CD14-positive monocyte (primary cell): Measurements from ENCODE around the gene KRTAP10-3. TPM values are rescaled to one million over a fixed set of nuclear protein-coding genes. Genes with fewer than 3 reads are reported as not detected.

Experiments
- DNase-seq, 3 donors: peaks; one replicate each; pipeline ENCODE4 v3.0.0-alpha.2; 2011 to 2022
- H2AFZ ChIP-seq: 2 replicates; pipeline ENCODE4 v1.6.0; 2012; ENCODE audit warnings: mild to moderate bottlenecking, low read depth, low read length, inconsistent platforms; ENCODE audit not compliant: insufficient read depth, poor library complexity, severe bottlenecking
- H3K27ac ChIP-seq, 2 donors: 1 replicate in 1 of 2; 2 replicates in 1 of 2; pipeline ENCODE4 v1.5.1; 2012 to 2013; ENCODE audit warnings: low read length in 2 of 2, control low read depth in 1 of 2, inconsistent platforms in 1 of 2, low read depth in 1 of 2, mild to moderate bottlenecking in 1 of 2
- H3K27me3 ChIP-seq, 2 donors: one replicate each; pipeline versions ENCODE4 v1.6.0 to v1.6.1; 2011 to 2013; ENCODE audit warnings: low read length in 2 of 2; ENCODE audit not compliant: control insufficient read depth in 2 of 2, insufficient read depth in 2 of 2
- H3K36me3 ChIP-seq, 2 donors: replicated peaks in 1 of 2; 1 replicate in 1 of 2; 2 replicates in 1 of 2; pipeline versions ENCODE4 v1.5.1 to v1.6.1; 2012 to 2013; ENCODE audit warnings: low read length in 2 of 2, control low read depth in 1 of 2, inconsistent platforms in 1 of 2, mild to moderate bottlenecking in 1 of 2; ENCODE audit not compliant: insufficient read depth in 2 of 2, control insufficient read depth in 1 of 2
- H3K4me1 ChIP-seq, 2 donors: 1 replicate in 1 of 2; 2 replicates in 1 of 2; pipeline versions ENCODE4 v1.5.1 to v1.6.1; 2012 to 2013; ENCODE audit warnings: low read length in 2 of 2, control low read depth in 1 of 2, inconsistent platforms in 1 of 2, mild to moderate bottlenecking in 1 of 2, moderate library complexity in 1 of 2; ENCODE audit not compliant: insufficient read depth in 2 of 2, control insufficient read depth in 1 of 2
- H3K4me2 ChIP-seq: replicated peaks from 2 replicates; pipeline ENCODE3; 2012; ENCODE audit warnings: low read length, moderate library complexity, mild to moderate bottlenecking; ENCODE audit not compliant: poor library complexity, severe bottlenecking; ENCODE audit errors: extremely low read depth
- H3K4me3 ChIP-seq, 3 experiments: fragments of 200-600 bp in 1 of 3; sonication (generic) in 1 of 3; replicated peaks in 1 of 3; 1 replicate in 2 of 3; 2 replicates in 1 of 3; pipeline ENCODE4 v1.5.1; 2011 to 2013; ENCODE audit warnings: low read length in 3 of 3, mild to moderate bottlenecking in 3 of 3, control low read depth in 2 of 3, low read depth in 2 of 3, inconsistent platforms in 1 of 3, moderate library complexity in 1 of 3
- H3K79me2 ChIP-seq: 2 replicates; pipeline ENCODE4 v1.6.0; 2012; ENCODE audit warnings: mild to moderate bottlenecking, control low read depth, inconsistent platforms, low read length, moderate library complexity; ENCODE audit not compliant: insufficient read depth
- H3K9ac ChIP-seq: 2 replicates; pipeline ENCODE4 v1.6.0; 2017; ENCODE audit warnings: low read length, mild to moderate bottlenecking; ENCODE audit not compliant: insufficient read depth, poor library complexity, severe bottlenecking
- H3K9me3 ChIP-seq, 2 donors: replicated peaks in 1 of 2; 1 replicate in 1 of 2; 2 replicates in 1 of 2; pipeline versions ENCODE4 v1.5.1 to v1.6.1; 2012 to 2013; ENCODE audit warnings: low read length in 2 of 2, control low read depth in 1 of 2; ENCODE audit not compliant: control insufficient read depth in 1 of 2, insufficient read depth in 1 of 2
- H4K20me1 ChIP-seq: 2 replicates; pipeline ENCODE4 v1.6.0; 2012; ENCODE audit warnings: mild to moderate bottlenecking, low read length, control low read depth, moderate library complexity; ENCODE audit not compliant: insufficient read depth
- H3K27ac Mint-ChIP-seq, 7 donors: one replicate each; pipeline ENCODE4 v1.8.0; 2020; ENCODE audit warnings: mild to moderate bottlenecking in 7 of 7, mixed read lengths in 7 of 7, moderate library complexity in 6 of 7, inconsistent platforms in 2 of 7
- H3K27me3 Mint-ChIP-seq, 3 donors: one replicate each; pipeline ENCODE4 v1.8.0; 2021 to 2022; ENCODE audit warnings: low read depth in 3 of 3, mild to moderate bottlenecking in 3 of 3, mixed read lengths in 3 of 3, moderate library complexity in 3 of 3, inconsistent platforms in 1 of 3
- H3K36me3 Mint-ChIP-seq, 2 donors: one replicate each; pipeline ENCODE4 v1.8.0; 2020; ENCODE audit warnings: mixed read lengths in 2 of 2, inconsistent platforms in 1 of 2, mild to moderate bottlenecking in 1 of 2
- H3K4me1 Mint-ChIP-seq: one replicate; pipeline ENCODE4 v1.8.0; 2020; ENCODE audit warnings: mild to moderate bottlenecking, mixed read lengths
- H3K4me3 Mint-ChIP-seq, 2 donors: one replicate each; pipeline ENCODE4 v1.8.0; 2020; ENCODE audit warnings: mild to moderate bottlenecking in 2 of 2, mixed read lengths in 2 of 2, moderate library complexity in 1 of 2
- H3K9me3 Mint-ChIP-seq, 7 donors: one replicate each; pipeline ENCODE4 v1.8.0; 2020 to 2022; ENCODE audit warnings: mixed read lengths in 7 of 7, mild to moderate bottlenecking in 6 of 7, moderate library complexity in 6 of 7, inconsistent platforms in 2 of 7
- CTCF ChIP-seq: fragments of 200-600 bp; IDR thresholded peaks from one replicate; pipeline ENCODE4 v1.8.0; 2022; ENCODE audit warnings: antibody characterized with exemption, mild to moderate bottlenecking
- WGBS: methylation state at CpG from one replicate; pipeline ENCODE4 v1.1.5; 2013; ENCODE audit warnings: missing lambda C conversion rate; ENCODE audit not compliant: insufficient coverage; 5-methylcytosine and 5-hydroxymethylcytosine counted together
- intact Hi-C, 2 donors: fragments of 100-400 bp; cut with micrococcal nuclease; formaldehyde crosslinking; loops; one replicate each; pipeline versions ENCODE4 v1.15.0 to v1.15.1; 2023
- polyA plus RNA-seq, 3 donors: library from polyadenylated mRNA; depleted of rRNA in 1 of 3; unstranded in 2 of 3; stranded (reverse) in 1 of 3; fragments of 300-500 nt in 2 of 3; fragments of >200 nt in 1 of 3; fragmentation: Illumina TruSeq in 2 of 3; gene quantifications; 1 replicate in 2 of 3; 2 replicates in 1 of 3; pipeline ENCODE4 v1.2.3, GENCODE V29; 2012 to 2021

KRTAP10-3 gene
- polyA plus RNA-seq, 3 donors, result not detected

- no peak overlapping the region for H2AFZ ChIP-seq
- H3K4me1 ChIP-seq, result no peaks in the 10 kb centered on the region
- no peak overlapping the region for H3K4me3 Mint-ChIP-seq
- no peaks in the 10 kb centered on the region for H3K79me2 ChIP-seq
- peaks cover 11 to 44% of the 10 kb centered on the region in 2 donors for H3K9me3 ChIP-seq
- no peak overlapping the region for H3K27ac ChIP-seq
- no peak overlapping the region for H3K4me3 ChIP-seq
- intact Hi-C loops, result no loop called here
- TF ChIP-seq CTCF, result no peak
- DNase-seq, result no peak
- no peaks in the 10 kb centered on the region for H3K36me3 Mint-ChIP-seq
- peaks cover 0 to 3% of the 10 kb centered on the region in 2 donors for H3K27me3 ChIP-seq
- no peaks in the 10 kb centered on the region for H3K36me3 ChIP-seq
- peaks cover 21 to 64% (median 50%) of the 10 kb centered on the region in 7 donors for H3K9me3 Mint-ChIP-seq
- WGBS, result 98% methylated on average over 11 of the region's 17 CpGs
- H3K4me1 Mint-ChIP-seq, result no peaks in the 10 kb centered on the region
- no peak overlapping the region for H3K27ac Mint-ChIP-seq
- peaks cover 10 to 39% (median 18%) of the 10 kb centered on the region in 3 donors for H3K27me3 Mint-ChIP-seq
- H3K4me2 ChIP-seq, result no peak overlapping the region
- no peaks in the 10 kb centered on the region for H4K20me1 ChIP-seq
- no peak overlapping the region for H3K9ac ChIP-seq
Measured at GRCh38 chr21:44578371-44579055, 19.9 kb upstream of the KRTAP10-3 start.

DNA sequence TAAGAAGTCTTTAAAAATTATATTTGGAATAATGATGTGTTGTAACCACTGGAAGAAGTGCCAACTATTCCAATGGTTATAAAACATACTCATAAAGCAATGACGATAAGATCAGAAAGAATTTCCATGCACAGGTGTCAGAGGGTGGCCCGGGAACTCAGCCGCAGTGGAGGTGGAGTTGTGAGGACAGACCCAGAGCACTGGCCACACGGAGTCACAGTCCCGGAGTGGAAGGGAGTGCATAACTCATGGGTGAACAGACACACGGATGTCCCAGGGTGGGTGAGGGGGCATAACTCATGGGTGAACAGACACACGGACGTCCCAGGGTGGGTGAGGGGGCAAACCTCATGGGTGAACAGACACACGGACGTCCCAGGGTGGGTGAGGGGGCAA lies 17.4 kb upstream of the KRTAP10-3 start:
- no peaks in the 10 kb centered on the region for H3K4me1 ChIP-seq
- Mint-ChIP-seq H3K27me3 (peaks cover 7 to 26% (median 19%) of the 10 kb centered on the region in 3 donors), H3K4me1 (no peaks in the 10 kb centered on the region), H3K9me3 (peaks cover 19 to 59% (median 41%) of the 10 kb centered on the region in 7 donors), H3K27ac (no peak overlapping the region), H3K4me3 (no peak overlapping the region), H3K36me3 (no peaks in the 10 kb centered on the region)
- H3K79me2 ChIP-seq, result no peaks in the 10 kb centered on the region
- H3K4me2 ChIP-seq, result no peak overlapping the region
- no peak overlapping the region for H3K9ac ChIP-seq
- H3K27ac ChIP-seq, result no peak overlapping the region
- H3K36me3 ChIP-seq, result no peaks in the 10 kb centered on the region
- 77% methylated on average over 5 of the region's 10 CpGs for WGBS
- TF ChIP-seq CTCF, result no peak
- intact Hi-C loops, result no loop called here
- H4K20me1 ChIP-seq, result no peaks in the 10 kb centered on the region
- H3K4me3 ChIP-seq, result no peak overlapping the region
- no peaks in the 10 kb centered on the region for H3K27me3 ChIP-seq
- no peak overlapping the region for H2AFZ ChIP-seq
- H3K9me3 ChIP-seq, result peaks cover 5 to 50% of the 10 kb centered on the region in 2 donors
- no peak for DNase-seq
